K562 (cell line): ENCODE results near the gene ZDHHC5. TPM values are rescaled to one million over a fixed set of nuclear protein-coding genes. Genes with fewer than 3 reads are reported as not detected.

Experiments used
- ATF7 ChIP-seq: fragments of 450-650 bp; IDR thresholded peaks from 2 replicates; pipeline ENCODE4 v1.7.1; 2014; ENCODE audit warnings: mild to moderate bottlenecking, moderate library complexity
- CBFA2T3 ChIP-seq: fragments of 450-650 bp; IDR thresholded peaks from 2 replicates; pipeline ENCODE4 v1.6.1; 2017
- CBX2 ChIP-seq: fragments of 200-600 bp; sonication (generic); IDR thresholded peaks from one replicate; pipeline ENCODE4 v1.6.1; 2012; ENCODE audit warnings: mild to moderate bottlenecking, low read length, inconsistent platforms; ENCODE audit not compliant: insufficient read depth, poor library complexity, severe bottlenecking
- E2F3 ChIP-seq: fragments of 250-450 bp; sonication (Bioruptor Pico); IDR thresholded peaks from 2 replicates; pipeline ENCODE4 v1.4.0; 2020; ENCODE audit warnings: mild to moderate bottlenecking
- GTF2E2 ChIP-seq: fragments of 200-800 bp; sonication (Bioruptor generic); IDR thresholded peaks from 2 replicates; pipeline ENCODE4 v1.6.1; 2016; ENCODE audit warnings: missing genetic modification characterization, missing compliant biosample characterization
- MED1 ChIP-seq: sonication (generic); formaldehyde crosslinking; IDR thresholded peaks from 2 replicates; pipeline ENCODE4 v1.8.1; 2023; ENCODE audit warnings: missing genetic modification reagents, borderline replicate concordance
- MXI1 ChIP-seq: IDR thresholded peaks from 2 replicates; pipeline ENCODE4 v1.6.1; 2011; ENCODE audit warnings: low read depth, mild to moderate bottlenecking, improper control_type of control experiment, low read length
- PHB2 ChIP-seq: fragments of 450-650 bp; IDR thresholded peaks from 2 replicates; pipeline ENCODE4 v1.6.1; 2017; ENCODE audit warnings: low read depth
- RAD21 ChIP-seq, 2 experiments: fragments of 250-450 bp in 1 of 2; fragments of 450-650 bp in 1 of 2; sonication (Bioruptor Pico) in 1 of 2; formaldehyde crosslinking in 1 of 2; IDR thresholded peaks in 1 of 2; conservative IDR thresholded peaks in 1 of 2; 2 replicates each; pipeline versions ENCODE4 v1.4.0 to v1.8.0; 2020 to 2022; ENCODE audit warnings: mild to moderate bottlenecking in 2 of 2, moderate library complexity in 1 of 2
- SNIP1 ChIP-seq: fragments of 450-650 bp; IDR thresholded peaks from 2 replicates; pipeline ENCODE4 v1.7.1; 2017; ENCODE audit warnings: low read depth, mild to moderate bottlenecking
- ZNF23 ChIP-seq: fragments of 250-450 bp; sonication (Bioruptor Pico); IDR thresholded peaks from 2 replicates; pipeline ENCODE4 v1.4.0; 2020; ENCODE audit warnings: mild to moderate bottlenecking
- ZNF232 ChIP-seq: sonication (generic); formaldehyde crosslinking; IDR thresholded peaks from 2 replicates; pipeline ENCODE4 v1.8.0; 2022; ENCODE audit warnings: mild to moderate bottlenecking, missing genetic modification reagents
- ZNF3 ChIP-seq: fragments of 250-450 bp; sonication (Bioruptor Pico); IDR thresholded peaks from 2 replicates; pipeline ENCODE4 v1.5.0; 2021; ENCODE audit warnings: mild to moderate bottlenecking, moderate library complexity
- ZNF354B ChIP-seq: fragments of 250-450 bp; sonication (Bioruptor Pico); IDR thresholded peaks from 2 replicates; pipeline ENCODE4 v1.4.0; 2020
- polyA plus RNA-seq, 8 experiments: library from polyadenylated mRNA; depleted of rRNA in 4 of 8; stranded (reverse) in 5 of 8; unstranded in 3 of 8; fragments of >200 nt; fragmentation: Nextera tagmentation in 2 of 8; fragmentation: Illumina TruSeq in 1 of 8; extraction: Ambion mirVana in 2 of 8; extraction: Trizol in 1 of 8; gene quantifications; 2 replicates each; pipeline versions ENCODE4 v1.2.1 to v1.2.3, GENCODE V29; 2011 to 2014; ENCODE audit warnings: inconsistent platforms in 1 of 8, missing spikeins in 1 of 8
- total RNA-seq, 7 experiments: library from RNA; depleted of rRNA in 6 of 7; stranded (reverse); fragments of >200 nt in 6 of 7; fragmentation: Illumina TruSeq in 2 of 7; extraction: Trizol in 2 of 7; gene quantifications; 2 replicates each; pipeline versions ENCODE4 v1.2.1 to v1.2.3, GENCODE V29; 2011 to 2021; ENCODE audit warnings: low replicate concordance in 1 of 7
- TF ChIP-seq, protein P1 (sequence below): fragments of 250-450 bp; sonication (Bioruptor Pico); IDR thresholded peaks from 2 replicates; pipeline ENCODE4 v1.8.0; 2021; ENCODE audit warnings: moderate library complexity, mild to moderate bottlenecking, inconsistent platforms
- TF ChIP-seq, protein P2 (sequence below): fragments of 250-450 bp; sonication (Bioruptor Pico); IDR thresholded peaks from 2 replicates; pipeline ENCODE4 v1.8.0; 2021; ENCODE audit warnings: mild to moderate bottlenecking, moderate library complexity
- TF ChIP-seq, protein P3 (sequence below), 3 experiments: fragments of 200-800 bp in 1 of 3; fragments of 250-450 bp in 1 of 3; fragments of 450-650 bp in 1 of 3; sonication (Bioruptor Pico) in 1 of 3; sonication (Bioruptor generic) in 1 of 3; formaldehyde crosslinking in 1 of 3; IDR thresholded peaks; 2 replicates each; pipeline versions ENCODE4 v1.6.1 to v1.8.0; 2016 to 2022; ENCODE audit warnings: mild to moderate bottlenecking in 2 of 3, missing genetic modification characterization in 2 of 3, missing compliant biosample characterization in 1 of 3, moderate library complexity in 1 of 3
- TF ChIP-seq, protein P4 (sequence below): sonication (generic); IDR thresholded peaks from 2 replicates; pipeline ENCODE4 v1.6.1; 2016
- TF ChIP-seq, protein P5 (sequence below): fragments of 450-650 bp; formaldehyde crosslinking; IDR thresholded peaks from 2 replicates; pipeline ENCODE4 v1.4.0; 2020; ENCODE audit warnings: mild to moderate bottlenecking, moderate library complexity

The ZDHHC5 gene
- total and polyA plus RNA-seq, 9 of the 15 experiments (the other 6 are each of a cell fraction or from before 2014, with no cell fraction given), result 3.8 to 64.2 (median 35.9) TPM

DNA sequence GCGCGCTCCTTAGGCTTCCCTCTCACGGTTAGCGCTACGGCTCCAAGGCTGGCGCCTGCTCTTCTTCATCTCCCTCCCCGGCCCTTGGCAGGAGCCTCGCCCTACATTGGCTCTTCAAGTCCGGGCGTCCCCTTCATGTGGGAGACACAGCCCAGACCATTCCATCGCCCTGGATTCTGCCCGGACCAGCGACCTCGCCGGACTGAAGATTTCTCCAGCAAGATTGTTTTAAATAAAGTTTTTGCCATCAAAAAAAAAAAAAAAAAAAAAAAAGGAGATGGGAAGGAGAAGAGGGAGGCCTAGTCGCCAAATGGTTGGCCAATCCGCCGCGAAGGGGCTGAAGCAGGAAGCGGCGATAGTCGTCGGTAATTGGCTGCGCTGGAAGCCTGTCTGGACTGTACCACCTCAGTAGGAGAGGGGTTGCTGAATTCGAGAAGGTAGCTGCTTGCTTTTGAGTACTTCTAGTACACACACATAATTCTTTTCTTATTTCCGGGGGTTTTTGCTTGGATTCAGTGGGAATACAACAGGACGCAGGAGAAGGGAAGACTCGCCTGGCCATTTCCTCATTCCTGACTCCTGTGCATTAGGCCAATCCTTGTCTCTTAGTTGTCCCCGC is 688 bp upstream of the ZDHHC5 start (continued):
- TF ChIP-seq, protein P1, sequence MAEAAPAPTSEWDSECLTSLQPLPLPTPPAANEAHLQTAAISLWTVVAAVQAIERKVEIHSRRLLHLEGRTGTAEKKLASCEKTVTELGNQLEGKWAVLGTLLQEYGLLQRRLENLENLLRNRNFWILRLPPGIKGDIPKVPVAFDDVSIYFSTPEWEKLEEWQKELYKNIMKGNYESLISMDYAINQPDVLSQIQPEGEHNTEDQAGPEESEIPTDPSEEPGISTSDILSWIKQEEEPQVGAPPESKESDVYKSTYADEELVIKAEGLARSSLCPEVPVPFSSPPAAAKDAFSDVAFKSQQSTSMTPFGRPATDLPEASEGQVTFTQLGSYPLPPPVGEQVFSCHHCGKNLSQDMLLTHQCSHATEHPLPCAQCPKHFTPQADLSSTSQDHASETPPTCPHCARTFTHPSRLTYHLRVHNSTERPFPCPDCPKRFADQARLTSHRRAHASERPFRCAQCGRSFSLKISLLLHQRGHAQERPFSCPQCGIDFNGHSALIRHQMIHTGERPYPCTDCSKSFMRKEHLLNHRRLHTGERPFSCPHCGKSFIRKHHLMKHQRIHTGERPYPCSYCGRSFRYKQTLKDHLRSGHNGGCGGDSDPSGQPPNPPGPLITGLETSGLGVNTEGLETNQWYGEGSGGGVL, result no peak
- TF ChIP-seq, protein P2, sequence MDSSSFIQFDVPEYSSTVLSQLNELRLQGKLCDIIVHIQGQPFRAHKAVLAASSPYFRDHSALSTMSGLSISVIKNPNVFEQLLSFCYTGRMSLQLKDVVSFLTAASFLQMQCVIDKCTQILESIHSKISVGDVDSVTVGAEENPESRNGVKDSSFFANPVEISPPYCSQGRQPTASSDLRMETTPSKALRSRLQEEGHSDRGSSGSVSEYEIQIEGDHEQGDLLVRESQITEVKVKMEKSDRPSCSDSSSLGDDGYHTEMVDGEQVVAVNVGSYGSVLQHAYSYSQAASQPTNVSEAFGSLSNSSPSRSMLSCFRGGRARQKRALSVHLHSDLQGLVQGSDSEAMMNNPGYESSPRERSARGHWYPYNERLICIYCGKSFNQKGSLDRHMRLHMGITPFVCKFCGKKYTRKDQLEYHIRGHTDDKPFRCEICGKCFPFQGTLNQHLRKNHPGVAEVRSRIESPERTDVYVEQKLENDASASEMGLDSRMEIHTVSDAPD (CRISPR knock-in tag), result no peak
- TF ChIP-seq PHB2 (no peak), E2F3 (CRISPR knock-in tag) (no peak), MXI1 (no peak), MED1 (CRISPR knock-in tag) (no peak), GTF2E2 (no peak; the same call in 1 of the 2 replicates), ATF7 (peak; percentile 100), ZNF3 (no peak), SNIP1 (no peak), CBFA2T3 (no peak), ZNF232 (CRISPR knock-in tag) (no peak), ZNF354B (CRISPR knock-in tag) (no peak), ZNF23 (CRISPR knock-in tag) (no peak), CBX2 (no peak), RAD21 (CRISPR knock-in tag; conservative IDR thresholded peaks at IDR 0.05 in 1 of 2, IDR thresholded peaks at IDR 0.05 in 1 of 2) (no peak)
- TF ChIP-seq, protein P3, sequence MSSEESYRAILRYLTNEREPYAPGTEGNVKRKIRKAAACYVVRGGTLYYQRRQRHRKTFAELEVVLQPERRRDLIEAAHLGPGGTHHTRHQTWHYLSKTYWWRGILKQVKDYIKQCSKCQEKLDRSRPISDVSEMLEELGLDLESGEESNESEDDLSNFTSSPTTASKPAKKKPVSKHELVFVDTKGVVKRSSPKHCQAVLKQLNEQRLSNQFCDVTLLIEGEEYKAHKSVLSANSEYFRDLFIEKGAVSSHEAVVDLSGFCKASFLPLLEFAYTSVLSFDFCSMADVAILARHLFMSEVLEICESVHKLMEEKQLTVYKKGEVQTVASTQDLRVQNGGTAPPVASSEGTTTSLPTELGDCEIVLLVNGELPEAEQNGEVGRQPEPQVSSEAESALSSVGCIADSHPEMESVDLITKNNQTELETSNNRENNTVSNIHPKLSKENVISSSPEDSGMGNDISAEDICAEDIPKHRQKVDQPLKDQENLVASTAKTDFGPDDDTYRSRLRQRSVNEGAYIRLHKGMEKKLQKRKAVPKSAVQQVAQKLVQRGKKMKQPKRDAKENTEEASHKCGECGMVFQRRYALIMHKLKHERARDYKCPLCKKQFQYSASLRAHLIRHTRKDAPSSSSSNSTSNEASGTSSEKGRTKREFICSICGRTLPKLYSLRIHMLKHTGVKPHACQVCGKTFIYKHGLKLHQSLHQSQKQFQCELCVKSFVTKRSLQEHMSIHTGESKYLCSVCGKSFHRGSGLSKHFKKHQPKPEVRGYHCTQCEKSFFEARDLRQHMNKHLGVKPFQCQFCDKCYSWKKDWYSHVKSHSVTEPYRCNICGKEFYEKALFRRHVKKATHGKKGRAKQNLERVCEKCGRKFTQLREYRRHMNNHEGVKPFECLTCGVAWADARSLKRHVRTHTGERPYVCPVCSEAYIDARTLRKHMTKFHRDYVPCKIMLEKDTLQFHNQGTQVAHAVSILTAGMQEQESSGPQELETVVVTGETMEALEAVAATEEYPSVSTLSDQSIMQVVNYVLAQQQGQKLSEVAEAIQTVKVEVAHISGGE (CRISPR knock-in tag; IDR thresholded peaks at IDR 0.05), result peak in 1 of 3 experiments; percentile 95; a peak in 3 of 6 replicates
- TF ChIP-seq, protein P4, sequence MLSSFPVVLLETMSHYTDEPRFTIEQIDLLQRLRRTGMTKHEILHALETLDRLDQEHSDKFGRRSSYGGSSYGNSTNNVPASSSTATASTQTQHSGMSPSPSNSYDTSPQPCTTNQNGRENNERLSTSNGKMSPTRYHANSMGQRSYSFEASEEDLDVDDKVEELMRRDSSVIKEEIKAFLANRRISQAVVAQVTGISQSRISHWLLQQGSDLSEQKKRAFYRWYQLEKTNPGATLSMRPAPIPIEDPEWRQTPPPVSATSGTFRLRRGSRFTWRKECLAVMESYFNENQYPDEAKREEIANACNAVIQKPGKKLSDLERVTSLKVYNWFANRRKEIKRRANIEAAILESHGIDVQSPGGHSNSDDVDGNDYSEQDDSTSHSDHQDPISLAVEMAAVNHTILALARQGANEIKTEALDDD, result no peak
- TF ChIP-seq, protein P5, sequence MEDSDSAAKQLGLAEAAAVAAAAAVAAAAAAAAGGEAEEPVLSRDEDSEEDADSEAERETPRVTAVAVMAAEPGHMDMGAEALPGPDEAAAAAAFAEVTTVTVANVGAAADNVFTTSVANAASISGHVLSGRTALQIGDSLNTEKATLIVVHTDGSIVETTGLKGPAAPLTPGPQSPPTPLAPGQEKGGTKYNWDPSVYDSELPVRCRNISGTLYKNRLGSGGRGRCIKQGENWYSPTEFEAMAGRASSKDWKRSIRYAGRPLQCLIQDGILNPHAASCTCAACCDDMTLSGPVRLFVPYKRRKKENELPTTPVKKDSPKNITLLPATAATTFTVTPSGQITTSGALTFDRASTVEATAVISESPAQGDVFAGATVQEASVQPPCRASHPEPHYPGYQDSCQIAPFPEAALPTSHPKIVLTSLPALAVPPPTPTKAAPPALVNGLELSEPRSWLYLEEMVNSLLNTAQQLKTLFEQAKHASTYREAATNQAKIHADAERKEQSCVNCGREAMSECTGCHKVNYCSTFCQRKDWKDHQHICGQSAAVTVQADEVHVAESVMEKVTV (CRISPR knock-in tag), result no peak
